ENCODE data around the gene H3-3A.

GRCh38 chr1:226033991-226034390 lies 28.5 kb upstream of the H3-3A start:
- TF ChIP-seq GATA2 (IDR thresholded peaks at IDR 0.05; ENCODE audit: low read depth, low read length) = no peak
- TF ChIP-seq GATA3 (IDR thresholded peaks at IDR 0.05; ENCODE audit: low read depth, low read length) = no peak

Data from SH-SY5Y (cell line).